Fibroblast of villous mesenchyme (primary cell): Measurements from ENCODE around the gene ZNF787. TPM values are rescaled to one million over a fixed set of nuclear protein-coding genes. Genes with fewer than 3 reads are reported as not detected.

ENCODE experiments used
- DNase-seq: peaks from one replicate; pipeline ENCODE4 v3.0.0-alpha.2; 2010; ENCODE audit warnings: low read depth
- H3K4me3 ChIP-seq: 2 replicates; pipeline ENCODE4 v1.5.1; 2011; ENCODE audit warnings: low read depth, mild to moderate bottlenecking, low read length
- CTCF ChIP-seq: IDR thresholded peaks from 2 replicates; pipeline ENCODE4 v1.5.1; 2012; ENCODE audit warnings: low read depth, mild to moderate bottlenecking, low read length; ENCODE audit not compliant: insufficient read depth
- total RNA-seq: library from RNA; depleted of rRNA; stranded (reverse); fragments of >200 nt; gene quantifications from 2 replicates; pipeline ENCODE4 v1.2.3, GENCODE V29; 2012

ZNF787 gene
- total RNA-seq, 1 donor: 25.0 TPM

GRCh38 chr19:56083668-56084067 lies 37.4 kb downstream of the ZNF787 start:
- no peak for TF ChIP-seq CTCF
- no peak for DNase-seq
- H3K4me3 ChIP-seq: no peak overlapping the region

- peak; percentile 70 for TF ChIP-seq CTCF
- peak; percentile 85 for DNase-seq
- H3K4me3 ChIP-seq: peak overlapping the region; percentile 47
Measured at GRCh38 chr19:56080669-56081401, 40.3 kb downstream of the ZNF787 start.

- no peak for TF ChIP-seq CTCF
- no peak for DNase-seq
- no peak overlapping the region for H3K4me3 ChIP-seq
Measured at GRCh38 chr19:56079609-56080008, 41.5 kb downstream of the ZNF787 start.

- DNase-seq: peak; percentile 56
Measured at GRCh38 chr19:56076498-56076897, 44.6 kb downstream of the ZNF787 start.

GRCh38 chr19:56071151-56071550 lies 49.9 kb downstream of the ZNF787 start:
- H3K4me3 ChIP-seq: no peak overlapping the region
- peak; percentile 29 for TF ChIP-seq CTCF
- no peak for DNase-seq

More at GRCh38 chr19:56076498-56076897, 44.6 kb downstream of the ZNF787 start:
- peak; percentile 94 for TF ChIP-seq CTCF
- H3K4me3 ChIP-seq: no peak overlapping the region

- no peak for DNase-seq
- H3K4me3 ChIP-seq: no peak overlapping the region
- TF ChIP-seq CTCF: no peak
Measured at GRCh38 chr19:56069642-56070041, 51.5 kb downstream of the ZNF787 start.
